ENCODE measurements around the gene MGAM2.

MGAM2 gene

GRCh38 chr7:142176901-142177300 lies 65.4 kb downstream of the MGAM2 start:
- no peak for DNase-seq (ENCODE audit: low read depth in 2 of 2)

GRCh38 chr7:142177869-142178268 lies 66.4 kb downstream of the MGAM2 start:
- DNase-seq (ENCODE audit: low read depth in 2 of 2): no peak

GRCh38 chr7:142180426-142180825 lies 68.9 kb downstream of the MGAM2 start:
- no peak for DNase-seq (ENCODE audit: low read depth in 2 of 2)

GRCh38 chr7:142181211-142181610 lies 69.7 kb downstream of the MGAM2 start:
- DNase-seq (ENCODE audit: low read depth in 2 of 2): no peak

GRCh38 chr7:142181966-142182365 lies 70.4 kb downstream of the MGAM2 start:
- no peak for DNase-seq (ENCODE audit: low read depth in 2 of 2)

GRCh38 chr7:142185069-142185468 lies 73.6 kb downstream of the MGAM2 start:
- DNase-seq (ENCODE audit: low read depth in 2 of 2): no peak

GRCh38 chr7:142185801-142186200 lies 74.3 kb downstream of the MGAM2 start:
- no peak for DNase-seq (ENCODE audit: low read depth in 2 of 2)

- no peak for DNase-seq (ENCODE audit: low read depth in 2 of 2)
Observed at GRCh38 chr7:142188154-142188553, 76.6 kb downstream of the MGAM2 start.

GRCh38 chr7:142188846-142189245 lies 77.3 kb downstream of the MGAM2 start:
- DNase-seq (ENCODE audit: low read depth in 2 of 2): no peak

- no peak for DNase-seq (ENCODE audit: low read depth in 2 of 2)
Observed at GRCh38 chr7:142194201-142194600, 82.7 kb downstream of the MGAM2 start.

- DNase-seq (ENCODE audit: low read depth in 2 of 2): no peak
Observed at GRCh38 chr7:142196066-142196840, 84.7 kb downstream of the MGAM2 start.

GRCh38 chr7:142200206-142200605 lies 88.7 kb downstream of the MGAM2 start:
- no peak for DNase-seq (ENCODE audit: low read depth in 2 of 2)

- DNase-seq (ENCODE audit: low read depth in 2 of 2): no peak
Observed at GRCh38 chr7:142228537-142229104, 117.1 kb downstream of the MGAM2 start.

- no peak for DNase-seq (ENCODE audit: low read depth in 2 of 2)
Observed at GRCh38 chr7:142231716-142232115, 120.2 kb downstream of the MGAM2 start.

- no peak for DNase-seq (ENCODE audit: low read depth in 2 of 2)
Observed at GRCh38 chr7:142240546-142240945, 129.0 kb downstream of the MGAM2 start.

GRCh38 chr7:142243823-142244222 lies 132.3 kb downstream of the MGAM2 start:
- no peak for DNase-seq (ENCODE audit: low read depth in 2 of 2)

- DNase-seq (ENCODE audit: low read depth in 2 of 2): no peak
Observed at GRCh38 chr7:142248166-142249160, 136.9 kb downstream of the MGAM2 start.

GRCh38 chr7:142249918-142250317 lies 138.4 kb downstream of the MGAM2 start:
- DNase-seq (ENCODE audit: low read depth in 2 of 2): no peak

- DNase-seq (ENCODE audit: low read depth in 2 of 2): no peak
Observed at GRCh38 chr7:142250705-142251104, 139.2 kb downstream of the MGAM2 start.

- no peak for DNase-seq (ENCODE audit: low read depth in 2 of 2)
Observed at GRCh38 chr7:142257958-142258357, 146.4 kb downstream of the MGAM2 start, which contains the start of gene PRSS58. Gene PRSS58 (minus strand): TSS chr7:142258058. CDS start chr7:142257707, 351 bp downstream.

GRCh38 chr7:142263598-142264380 lies 152.3 kb downstream of the MGAM2 start:
- no peak for DNase-seq (ENCODE audit: low read depth in 2 of 2)

Measured in activated CD8-positive, alpha-beta memory T cell treated with anti-CD3 and anti-CD28 coated beads for 4 hours (primary cell).